Kasumi-1 (cell line): ENCODE measurements around the gene OR52B2.

ENCODE experiments used
- DNase-seq, 2 experiments: peaks; one replicate each; lab custom pipeline; 2025; lab: John Stamatoyannopoulos, UW

The OR52B2 gene

DNA sequence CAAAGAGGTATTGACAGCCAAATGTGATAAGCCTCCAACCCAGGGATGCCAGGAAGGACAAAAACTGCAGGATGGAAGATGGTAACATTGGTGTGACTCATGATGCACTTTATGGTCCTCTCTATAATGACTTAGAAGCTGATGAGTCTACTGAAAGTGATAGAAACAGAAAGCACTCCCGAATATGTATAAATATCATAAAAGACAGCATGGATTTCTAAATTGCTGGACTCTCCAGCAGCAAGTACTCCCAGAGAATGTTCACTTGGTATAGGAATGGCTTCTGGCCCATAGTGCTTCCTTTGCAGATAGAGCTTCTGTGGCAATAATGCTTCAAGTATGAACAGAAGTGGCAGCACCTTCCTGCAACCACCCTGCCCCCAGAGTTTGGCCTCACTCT lies at the start of gene OR52B2:
TSS of gene OR52B2 (minus strand) at position 101 of the 400 bp plus-strand sequence. CDS start at position 101, 0 bp downstream.
- DNase-seq, result no peak

- no peak for DNase-seq
Measured at GRCh38 chr11:6219359-6219758, 49.2 kb upstream of the OR52B2 start.

DNA sequence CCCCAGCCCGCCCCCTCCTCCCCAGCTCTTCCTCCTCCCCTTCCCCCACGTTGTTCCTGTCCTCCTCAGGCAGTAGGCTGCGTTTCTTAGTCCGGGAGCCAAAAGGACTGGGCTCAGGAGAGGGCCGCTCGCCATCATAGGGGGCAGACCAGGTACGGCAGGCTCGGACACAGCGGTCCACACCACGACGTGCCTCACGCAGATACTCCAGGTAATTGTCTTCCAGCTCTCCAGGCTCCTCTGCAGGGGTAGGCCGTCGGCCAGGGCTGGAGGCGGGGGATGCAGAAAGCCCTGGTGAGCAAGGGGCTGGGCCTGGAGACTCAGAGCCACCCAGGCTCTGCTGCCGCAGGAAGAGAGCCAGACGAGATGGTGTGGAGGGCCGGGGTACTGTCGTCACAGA lies 47.6 kb upstream of the OR52B2 start:
- DNase-seq, result no peak

- DNase-seq, result no peak
Measured at GRCh38 chr11:6216501-6216900, 46.4 kb upstream of the OR52B2 start.

DNA sequence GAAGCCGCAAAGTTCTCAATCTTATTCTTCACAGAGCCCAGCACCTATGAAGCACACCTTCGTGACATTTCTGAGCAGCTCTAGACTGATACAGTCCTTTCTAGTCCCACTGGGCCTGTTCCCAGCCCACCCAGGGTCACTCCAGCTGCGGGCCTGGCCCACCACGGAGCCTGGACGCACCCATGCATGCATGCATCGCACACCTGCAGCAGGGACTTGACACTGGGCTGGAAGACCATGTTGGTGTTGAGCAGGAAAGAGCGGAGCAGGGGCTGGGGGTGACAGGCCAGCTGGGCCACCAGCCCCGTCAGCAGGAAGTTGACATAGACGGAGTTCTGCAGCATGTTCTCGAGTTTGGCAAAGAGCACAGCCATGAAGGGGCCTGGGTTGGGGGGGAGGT lies 44.4 kb upstream of the OR52B2 start:
- no peak for DNase-seq

DNA sequence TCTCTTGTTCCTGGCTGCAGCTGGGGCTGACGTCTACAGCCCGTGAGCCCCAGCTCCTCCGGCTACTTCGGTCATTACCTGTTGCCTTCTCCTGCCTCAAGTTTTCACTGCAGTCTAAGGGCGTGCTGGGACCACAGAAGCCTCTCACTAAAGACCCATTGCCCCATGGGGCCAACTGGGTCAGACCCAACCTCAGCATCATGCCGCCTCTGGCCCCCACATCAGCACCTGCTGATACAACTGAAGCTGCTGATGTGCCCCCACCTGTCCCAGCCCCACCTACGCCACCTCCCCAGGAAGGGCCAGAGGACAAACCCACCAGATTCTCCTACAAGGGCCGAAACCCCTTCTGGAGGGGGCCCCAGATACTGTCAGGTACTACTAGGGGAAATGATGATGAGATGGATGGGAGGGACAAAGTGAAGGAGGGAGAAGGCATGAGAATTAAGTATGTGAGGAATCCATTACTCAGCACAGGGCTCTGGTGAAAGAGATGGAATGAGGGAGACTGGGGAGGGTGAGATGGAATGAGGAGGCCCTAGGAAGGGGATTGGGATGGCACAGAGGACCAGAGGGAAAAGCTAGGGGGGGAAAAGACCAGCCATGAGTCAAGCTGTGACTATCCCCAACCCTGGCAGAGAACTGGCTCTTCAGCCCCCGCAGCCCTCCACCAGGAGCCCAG lies 40.3 kb upstream of the OR52B2 start:
- DNase-seq, result no peak

DNA sequence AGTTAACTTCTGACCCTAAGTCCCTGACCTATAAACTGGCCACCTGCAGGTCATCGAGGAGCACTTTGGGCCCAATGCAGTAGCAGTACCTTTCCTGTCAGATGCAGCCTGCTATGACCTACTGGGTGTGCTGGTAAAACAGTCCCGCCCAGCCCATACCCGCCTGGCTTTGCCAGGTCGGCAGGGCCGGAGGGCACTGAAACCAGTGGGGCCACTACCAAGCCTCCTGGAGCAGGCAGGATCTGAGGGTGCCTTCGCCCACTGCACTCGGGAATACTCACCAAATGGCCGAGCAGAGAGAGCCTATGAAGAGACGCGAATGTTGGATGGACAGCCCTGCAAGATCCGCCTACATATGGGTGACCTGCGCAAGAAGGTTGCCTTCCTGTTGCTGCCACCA lies 39.7 kb upstream of the OR52B2 start:
- DNase-seq, result no peak

DNA sequence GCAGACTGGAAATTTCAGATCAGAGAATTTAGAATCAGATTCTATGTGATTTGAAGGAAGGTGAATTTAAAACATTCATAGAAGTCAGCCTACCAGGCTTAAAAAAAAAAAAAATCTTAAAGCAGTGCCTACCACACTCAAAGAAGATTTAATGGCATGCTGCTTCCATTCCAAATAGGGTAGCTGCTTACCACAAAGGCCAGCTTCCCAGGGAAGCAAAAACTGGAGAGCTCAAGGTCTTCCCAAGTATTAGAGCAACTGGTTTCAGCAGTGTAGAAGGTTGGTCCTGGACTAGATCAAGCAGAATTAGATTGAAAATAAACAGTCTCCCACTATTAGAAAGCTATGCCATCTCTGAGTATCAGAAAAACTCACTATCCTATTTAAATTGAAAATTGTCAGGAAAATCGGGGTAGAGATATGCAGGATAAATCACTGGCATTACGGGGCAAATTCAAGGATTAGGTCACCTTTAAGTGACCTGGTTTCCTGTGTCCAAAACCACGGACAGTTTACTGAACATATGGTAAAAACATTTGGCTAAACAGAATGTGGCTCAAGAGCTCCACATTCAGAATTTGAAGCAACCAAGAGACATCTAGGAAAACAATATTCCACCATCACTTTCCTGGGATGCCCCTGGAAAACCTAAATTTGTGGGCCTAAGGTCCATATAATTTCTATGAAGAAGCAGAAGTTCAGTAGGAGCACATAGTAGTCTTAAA lies 36.5 kb upstream of the OR52B2 start:
- DNase-seq, result no peak

- no peak for DNase-seq
Measured at GRCh38 chr11:6205366-6205765, 35.2 kb upstream of the OR52B2 start, which contains the start of gene C11orf42. Gene C11orf42 (plus strand): TSS chr11:6205557. CDS start chr11:6205616, 59 bp downstream.

- DNase-seq, result no peak
Measured at GRCh38 chr11:6204706-6205105, 34.6 kb upstream of the OR52B2 start.

GRCh38 chr11:6203327-6203726 lies 33.2 kb upstream of the OR52B2 start:
- peak in 1 of 2 experiments; percentile 2 for DNase-seq

- DNase-seq, result no peak
Measured at GRCh38 chr11:6202041-6202440, 31.9 kb upstream of the OR52B2 start.

DNA sequence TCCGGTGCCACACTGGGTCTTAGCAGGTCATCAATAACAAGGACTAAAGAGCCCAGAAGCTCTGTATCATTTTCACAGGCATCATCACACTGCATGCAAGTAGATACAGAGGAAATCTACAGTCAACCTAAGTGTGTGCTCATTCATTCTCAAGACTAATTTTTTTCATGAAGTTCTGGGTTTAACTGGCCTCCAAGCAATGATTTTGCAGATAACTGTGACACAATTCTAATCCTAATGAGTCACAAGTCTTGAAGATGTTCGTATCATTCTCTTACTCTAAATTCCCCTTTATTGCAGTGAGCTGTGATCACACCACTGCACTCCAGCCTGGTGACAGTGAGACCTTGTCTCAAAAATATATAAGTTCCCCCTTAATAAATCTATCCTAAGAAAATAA lies 31.4 kb upstream of the OR52B2 start:
- DNase-seq, result peak in 1 of 2 experiments; percentile 38

DNA sequence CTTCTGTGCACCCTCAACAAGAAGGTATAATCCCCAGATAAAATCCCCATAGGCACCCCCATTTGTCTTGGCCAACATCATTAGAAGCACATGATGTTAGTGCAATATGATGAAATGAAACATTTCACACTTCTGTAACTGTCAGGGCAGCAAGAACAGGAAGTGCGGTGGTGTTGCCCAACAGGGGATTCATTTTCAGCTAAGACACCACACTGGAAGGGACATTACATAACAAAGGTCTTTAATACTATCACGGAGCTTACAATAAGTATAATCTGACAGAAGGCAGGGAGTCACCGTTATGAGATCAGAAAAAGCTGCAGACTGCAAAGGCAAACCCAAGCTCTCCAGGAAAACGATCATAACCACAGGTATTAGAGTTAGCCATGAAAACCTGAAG lies 30.8 kb upstream of the OR52B2 start:
- peak; percentile 88 to 91 for DNase-seq

DNA sequence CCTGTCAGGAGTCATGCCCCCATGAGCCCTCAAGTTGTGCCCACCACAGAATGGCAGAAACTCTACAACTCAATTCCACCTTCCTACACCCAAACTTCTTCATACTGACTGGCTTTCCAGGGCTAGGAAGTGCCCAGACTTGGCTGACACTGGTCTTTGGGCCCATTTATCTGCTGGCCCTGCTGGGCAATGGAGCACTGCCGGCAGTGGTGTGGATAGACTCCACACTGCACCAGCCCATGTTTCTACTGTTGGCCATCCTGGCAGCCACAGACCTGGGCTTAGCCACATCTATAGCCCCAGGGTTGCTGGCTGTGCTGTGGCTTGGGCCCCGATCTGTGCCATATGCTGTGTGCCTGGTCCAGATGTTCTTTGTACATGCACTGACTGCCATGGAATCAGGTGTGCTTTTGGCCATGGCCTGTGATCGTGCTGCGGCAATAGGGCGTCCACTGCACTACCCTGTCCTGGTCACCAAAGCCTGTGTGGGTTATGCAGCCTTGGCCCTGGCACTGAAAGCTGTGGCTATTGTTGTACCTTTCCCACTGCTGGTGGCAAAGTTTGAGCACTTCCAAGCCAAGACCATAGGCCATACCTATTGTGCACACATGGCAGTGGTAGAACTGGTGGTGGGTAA lies 29.2 kb upstream of the OR52B2 start, which contains the start of gene OR52W1:
TSS of gene OR52W1 (plus strand) at position 51 of the 637 bp plus-strand sequence. CDS start at position 51, 0 bp downstream.
- no peak for DNase-seq

- DNase-seq, result no peak
Measured at GRCh38 chr11:6197466-6198200, 27.5 kb upstream of the OR52B2 start.

DNA sequence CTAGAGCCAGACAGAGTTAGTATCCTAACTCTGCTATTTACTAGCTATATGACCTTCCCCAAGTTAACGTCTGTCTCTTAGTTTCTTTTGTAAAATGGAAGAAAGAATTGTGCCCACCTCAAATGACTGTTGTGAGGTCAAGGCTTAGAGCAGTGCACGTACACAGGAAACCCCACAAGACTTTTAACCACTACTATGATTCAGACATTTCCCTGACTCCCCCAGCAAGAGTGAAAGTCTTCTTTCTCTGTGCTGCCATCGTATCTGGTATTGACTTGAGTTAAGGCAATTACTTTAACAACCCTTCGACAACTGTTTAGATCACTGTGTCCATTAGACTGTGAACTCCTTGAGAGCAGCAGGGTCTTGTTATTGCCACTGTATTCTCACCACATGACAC lies 26.3 kb upstream of the OR52B2 start:
- DNase-seq, result peak in 1 of 2 experiments; percentile 26

- no peak for DNase-seq
Measured at GRCh38 chr11:6194065-6194581, 24.0 kb upstream of the OR52B2 start.

- DNase-seq, result no peak
Measured at GRCh38 chr11:6191742-6192141, 21.6 kb upstream of the OR52B2 start.

- DNase-seq, result no peak
Measured at GRCh38 chr11:6175440-6175839, 5.3 kb upstream of the OR52B2 start.

DNA sequence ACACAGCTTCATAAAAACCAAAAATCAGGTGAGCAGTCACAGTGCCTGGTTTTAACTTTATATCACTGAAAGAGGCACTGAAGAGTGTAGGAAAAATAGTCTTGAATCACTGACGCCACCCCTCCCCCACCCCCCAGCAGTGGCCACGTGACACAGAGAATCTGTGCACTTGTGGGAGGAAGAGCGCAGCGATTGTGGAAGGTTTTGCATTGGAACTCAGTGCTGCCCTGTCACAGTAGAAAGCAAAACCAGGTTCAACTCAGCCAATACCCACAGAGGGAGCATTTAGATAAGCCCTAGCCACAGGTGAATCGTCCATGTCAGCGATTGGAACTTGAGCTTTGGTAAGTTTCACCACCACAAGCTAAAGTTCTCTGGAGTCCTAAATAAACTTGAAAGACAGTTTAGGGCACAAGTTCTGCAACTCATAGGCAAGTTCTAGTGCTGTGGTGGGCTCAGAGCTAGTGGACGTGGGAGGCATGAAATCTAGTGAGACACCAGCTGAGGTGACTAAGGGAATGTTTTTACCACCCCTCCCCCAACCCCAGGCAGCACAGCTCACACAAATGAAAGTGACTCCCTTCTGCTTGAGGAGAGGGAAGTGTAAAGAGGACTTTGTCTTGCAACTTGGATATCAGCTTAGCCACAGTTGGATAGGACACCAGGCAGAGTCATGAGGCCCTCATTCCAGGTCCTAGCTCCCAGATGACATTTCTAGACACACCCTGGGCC lies 13.3 kb downstream of the OR52B2 start:
- DNase-seq, result no peak
